ENCODE results near the gene SLC1A1.

The SLC1A1 gene

GRCh38 chr9:4548811-4549725, 58.8 kb downstream of the SLC1A1 start:
- FAIRE-seq = no peak
- TF ChIP-seq POLR2A (IDR thresholded peaks at IDR 0.05; ENCODE audit: low read depth, low read length) (no peak), POLR2AphosphoS5 (IDR thresholded peaks at IDR 0.05; ENCODE audit: low read depth, low read length) (no peak)
- DNase-seq (ENCODE audit: insufficient read length) = no peak

- FAIRE-seq (no peak), DNase-seq (ENCODE audit: insufficient read length) (no peak)
- TF ChIP-seq TAF1 (IDR thresholded peaks at IDR 0.05; ENCODE audit: borderline replicate concordance, low read depth, low read length) (no peak), POLR2A (IDR thresholded peaks at IDR 0.05; ENCODE audit: low read depth, low read length) (no peak), POLR2AphosphoS5 (IDR thresholded peaks at IDR 0.05; ENCODE audit: low read depth, low read length) (no peak)
Measured at GRCh38 chr9:4549751-4550295, 59.6 kb downstream of the SLC1A1 start.

- DNase-seq (ENCODE audit: insufficient read length) = no peak
- FAIRE-seq = no peak
- no peak for TF ChIP-seq TAF1 (IDR thresholded peaks at IDR 0.05; ENCODE audit: borderline replicate concordance, low read depth, low read length)
- no peak for TF ChIP-seq POLR2A (IDR thresholded peaks at IDR 0.05; ENCODE audit: low read depth, low read length)
- no peak for TF ChIP-seq POLR2AphosphoS5 (IDR thresholded peaks at IDR 0.05; ENCODE audit: low read depth, low read length)
Measured at GRCh38 chr9:4550777-4551484, 60.7 kb downstream of the SLC1A1 start.

- FAIRE-seq (no peak), DNase-seq (ENCODE audit: insufficient read length) (no peak)
- TF ChIP-seq POLR2AphosphoS5 (IDR thresholded peaks at IDR 0.05; ENCODE audit: low read depth, low read length) (no peak), POLR2A (IDR thresholded peaks at IDR 0.05; ENCODE audit: low read depth, low read length) (no peak), TAF1 (IDR thresholded peaks at IDR 0.05; ENCODE audit: borderline replicate concordance, low read depth, low read length) (no peak)
Measured at GRCh38 chr9:4553951-4554381, 63.7 kb downstream of the SLC1A1 start.

GRCh38 chr9:4555236-4555635, 65.0 kb downstream of the SLC1A1 start:
- no peak for FAIRE-seq
- DNase-seq (ENCODE audit: insufficient read length) = no peak
- TF ChIP-seq POLR2A (IDR thresholded peaks at IDR 0.05; ENCODE audit: low read depth, low read length) (no peak), POLR2AphosphoS5 (IDR thresholded peaks at IDR 0.05; ENCODE audit: low read depth, low read length) (no peak), TAF1 (IDR thresholded peaks at IDR 0.05; ENCODE audit: borderline replicate concordance, low read depth, low read length) (no peak)

GRCh38 chr9:4558371-4558998, 68.2 kb downstream of the SLC1A1 start:
- DNase-seq (ENCODE audit: insufficient read length) = no peak
- TF ChIP-seq POLR2A (IDR thresholded peaks at IDR 0.05; ENCODE audit: low read depth, low read length) (no peak), POLR2AphosphoS5 (IDR thresholded peaks at IDR 0.05; ENCODE audit: low read depth, low read length) (no peak), TAF1 (IDR thresholded peaks at IDR 0.05; ENCODE audit: borderline replicate concordance, low read depth, low read length) (no peak)
- FAIRE-seq = peak; percentile 57

GRCh38 chr9:4559261-4560182, 69.3 kb downstream of the SLC1A1 start:
- FAIRE-seq = peak; percentile 85
- DNase-seq (ENCODE audit: insufficient read length) = no peak
- peak; percentile 26; the same call in 1 of the 2 replicates for TF ChIP-seq POLR2A (IDR thresholded peaks at IDR 0.05; ENCODE audit: low read depth, low read length)
- no peak for TF ChIP-seq POLR2AphosphoS5 (IDR thresholded peaks at IDR 0.05; ENCODE audit: low read depth, low read length)
- TF ChIP-seq TAF1 (IDR thresholded peaks at IDR 0.05; ENCODE audit: borderline replicate concordance, low read depth, low read length) = no peak; the same call in 1 of the 2 replicates

GRCh38 chr9:4563105-4563504, 72.8 kb downstream of the SLC1A1 start:
- DNase-seq (ENCODE audit: insufficient read length) = no peak
- TF ChIP-seq TAF1 (IDR thresholded peaks at IDR 0.05; ENCODE audit: borderline replicate concordance, low read depth, low read length) = no peak
- no peak for FAIRE-seq

- no peak for DNase-seq (ENCODE audit: insufficient read length)
- FAIRE-seq = no peak
- TF ChIP-seq POLR2A (IDR thresholded peaks at IDR 0.05; ENCODE audit: low read depth, low read length) = no peak
- no peak for TF ChIP-seq POLR2AphosphoS5 (IDR thresholded peaks at IDR 0.05; ENCODE audit: low read depth, low read length)
- TF ChIP-seq TAF1 (IDR thresholded peaks at IDR 0.05; ENCODE audit: borderline replicate concordance, low read depth, low read length) = no peak
Measured at GRCh38 chr9:4566806-4567205, 76.5 kb downstream of the SLC1A1 start.

- no peak for FAIRE-seq
- TF ChIP-seq POLR2A (IDR thresholded peaks at IDR 0.05; ENCODE audit: low read depth, low read length) = no peak
- TF ChIP-seq TAF1 (IDR thresholded peaks at IDR 0.05; ENCODE audit: borderline replicate concordance, low read depth, low read length) = no peak
- no peak for TF ChIP-seq POLR2AphosphoS5 (IDR thresholded peaks at IDR 0.05; ENCODE audit: low read depth, low read length)
Measured at GRCh38 chr9:4567601-4568000, 77.3 kb downstream of the SLC1A1 start.

More at GRCh38 chr9:4567601-4568000, 77.3 kb downstream of the SLC1A1 start:
- DNase-seq (ENCODE audit: insufficient read length) = no peak
